Measurements from ENCODE around the gene GGNBP2.

GRCh38 chr17:36510636-36511035 is 34.1 kb upstream of the GGNBP2 start:
- TF ChIP-seq CTCF (IDR thresholded peaks at IDR 0.05) (no peak), REST (IDR thresholded peaks at IDR 0.05; ENCODE audit: low read depth, low read length) (no peak), MAX (IDR thresholded peaks at IDR 0.05; ENCODE audit: low read depth) (no peak), EP300 (IDR thresholded peaks at IDR 0.05; ENCODE audit: borderline replicate concordance in 1 of 2, low read depth in 1 of 2, low read length in 1 of 2) (no peak), ZBTB33 (IDR thresholded peaks at IDR 0.05; ENCODE audit: borderline replicate concordance, low read depth) (no peak), USF1 (IDR thresholded peaks at IDR 0.05; ENCODE audit: borderline replicate concordance, low read depth) (no peak)
